ENCODE measurements around the gene HILPDA.

GRCh38 chr7:128431754-128432153, 23.9 kb upstream of the HILPDA start:
- TF ChIP-seq, protein P1, sequence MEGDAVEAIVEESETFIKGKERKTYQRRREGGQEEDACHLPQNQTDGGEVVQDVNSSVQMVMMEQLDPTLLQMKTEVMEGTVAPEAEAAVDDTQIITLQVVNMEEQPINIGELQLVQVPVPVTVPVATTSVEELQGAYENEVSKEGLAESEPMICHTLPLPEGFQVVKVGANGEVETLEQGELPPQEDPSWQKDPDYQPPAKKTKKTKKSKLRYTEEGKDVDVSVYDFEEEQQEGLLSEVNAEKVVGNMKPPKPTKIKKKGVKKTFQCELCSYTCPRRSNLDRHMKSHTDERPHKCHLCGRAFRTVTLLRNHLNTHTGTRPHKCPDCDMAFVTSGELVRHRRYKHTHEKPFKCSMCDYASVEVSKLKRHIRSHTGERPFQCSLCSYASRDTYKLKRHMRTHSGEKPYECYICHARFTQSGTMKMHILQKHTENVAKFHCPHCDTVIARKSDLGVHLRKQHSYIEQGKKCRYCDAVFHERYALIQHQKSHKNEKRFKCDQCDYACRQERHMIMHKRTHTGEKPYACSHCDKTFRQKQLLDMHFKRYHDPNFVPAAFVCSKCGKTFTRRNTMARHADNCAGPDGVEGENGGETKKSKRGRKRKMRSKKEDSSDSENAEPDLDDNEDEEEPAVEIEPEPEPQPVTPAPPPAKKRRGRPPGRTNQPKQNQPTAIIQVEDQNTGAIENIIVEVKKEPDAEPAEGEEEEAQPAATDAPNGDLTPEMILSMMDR (IDR thresholded peaks at IDR 0.05) = no peak
- TF ChIP-seq POLR2A (IDR thresholded peaks at IDR 0.05) = no peak
